Fibroblast of gingiva (primary cell): ENCODE data around the gene UCP2.
A peak's percentile ranks its signal among the peaks of the same experiment; 100 is the strongest.
"Not testable (repeated sequence)": the region's sequence is repeated elsewhere in the genome, so short reads cannot be mapped to it uniquely, and the experiment has no call there.

ENCODE experiments used
- DNase-seq: peaks from one replicate; pipeline ENCODE4 v3.0.0-alpha.2; 2011; ENCODE audit warnings: low read depth

The UCP2 gene

GRCh38 chr11:73995731-73996130 is 13.1 kb upstream of the UCP2 start:
- DNase-seq = no peak

- no peak for DNase-seq
Observed at GRCh38 chr11:73995247-73995646, 12.6 kb upstream of the UCP2 start.

- DNase-seq = no peak
Observed at GRCh38 chr11:73991471-73992006, 8.9 kb upstream of the UCP2 start.

- DNase-seq = no peak
Observed at GRCh38 chr11:73990730-73991129, 8.1 kb upstream of the UCP2 start.

- DNase-seq = no peak
Observed at GRCh38 chr11:73989156-73989555, 6.5 kb upstream of the UCP2 start.

- no peak for DNase-seq
Observed at GRCh38 chr11:73988227-73988626, 5.6 kb upstream of the UCP2 start.

GRCh38 chr11:73985661-73986060 is 3.0 kb upstream of the UCP2 start:
- DNase-seq = not testable (repeated sequence)

GRCh38 chr11:73983741-73984538 is 1.3 kb upstream of the UCP2 start:
- DNase-seq = no peak

- DNase-seq = peak; percentile 75
Observed at GRCh38 chr11:73982990-73983740, 522 bp upstream of the UCP2 start.

- DNase-seq = no peak
Observed at GRCh38 chr11:73981051-73981805, 1.4 kb downstream of the UCP2 start.

GRCh38 chr11:73980001-73980961 is 2.4 kb downstream of the UCP2 start:
- DNase-seq = no peak

- no peak for DNase-seq
Observed at GRCh38 chr11:73978576-73979086, 4.0 kb downstream of the UCP2 start.

- no peak for DNase-seq
Observed at GRCh38 chr11:73977856-73978519, 4.7 kb downstream of the UCP2 start.

- no peak for DNase-seq
Observed at GRCh38 chr11:73976451-73977151, 6.0 kb downstream of the UCP2 start.

GRCh38 chr11:73975479-73975757 is 7.2 kb downstream of the UCP2 start:
- DNase-seq = no peak

- no peak for DNase-seq
Observed at GRCh38 chr11:73974604-73975478, 7.8 kb downstream of the UCP2 start.

GRCh38 chr11:73972620-73973449 is 9.8 kb downstream of the UCP2 start:
- DNase-seq = no peak

- no peak for DNase-seq
Observed at GRCh38 chr11:73972187-73972586, 10.5 kb downstream of the UCP2 start.
